Body of pancreas (tissue), 4 donors: ENCODE data around the gene EWSR1.

ENCODE experiments used
- POLR2A ChIP-seq, 3 donors: fragments of 450-650 bp; IDR thresholded peaks; one replicate each; pipeline ENCODE4 v1.6.1; 2016; ENCODE audit warnings: antibody characterized with exemption in 3 of 3, mild to moderate bottlenecking in 2 of 3
- TF ChIP-seq, protein P1 (sequence below), 7 experiments: fragments of 450-650 bp in 4 of 7; fragments of 200-600 bp in 3 of 7; sonication (generic) in 3 of 7; IDR thresholded peaks; one replicate each; pipeline ENCODE4 v1.5.1; 2016 to 2019; ENCODE audit warnings: antibody characterized with exemption in 7 of 7

GRCh38 chr22:29348041-29348440 is 80.0 kb downstream of the EWSR1 start:
- TF ChIP-seq, protein P1, sequence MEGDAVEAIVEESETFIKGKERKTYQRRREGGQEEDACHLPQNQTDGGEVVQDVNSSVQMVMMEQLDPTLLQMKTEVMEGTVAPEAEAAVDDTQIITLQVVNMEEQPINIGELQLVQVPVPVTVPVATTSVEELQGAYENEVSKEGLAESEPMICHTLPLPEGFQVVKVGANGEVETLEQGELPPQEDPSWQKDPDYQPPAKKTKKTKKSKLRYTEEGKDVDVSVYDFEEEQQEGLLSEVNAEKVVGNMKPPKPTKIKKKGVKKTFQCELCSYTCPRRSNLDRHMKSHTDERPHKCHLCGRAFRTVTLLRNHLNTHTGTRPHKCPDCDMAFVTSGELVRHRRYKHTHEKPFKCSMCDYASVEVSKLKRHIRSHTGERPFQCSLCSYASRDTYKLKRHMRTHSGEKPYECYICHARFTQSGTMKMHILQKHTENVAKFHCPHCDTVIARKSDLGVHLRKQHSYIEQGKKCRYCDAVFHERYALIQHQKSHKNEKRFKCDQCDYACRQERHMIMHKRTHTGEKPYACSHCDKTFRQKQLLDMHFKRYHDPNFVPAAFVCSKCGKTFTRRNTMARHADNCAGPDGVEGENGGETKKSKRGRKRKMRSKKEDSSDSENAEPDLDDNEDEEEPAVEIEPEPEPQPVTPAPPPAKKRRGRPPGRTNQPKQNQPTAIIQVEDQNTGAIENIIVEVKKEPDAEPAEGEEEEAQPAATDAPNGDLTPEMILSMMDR (IDR thresholded peaks at IDR 0.05): no peak
- TF ChIP-seq POLR2A (IDR thresholded peaks at IDR 0.05): no peak
